SU-DHL-6 (cell line): Measurements from ENCODE around the gene KLHL20.
"Not testable (repeated sequence)": the region's sequence is repeated elsewhere in the genome, so short reads cannot be mapped to it uniquely, and the experiment has no call there.

Experiments used
- H2AFZ ChIP-seq: fragments of 200-600 bp; sonication (generic); 2 replicates; pipeline ENCODE4 v1.6.1; 2014; ENCODE audit warnings: low read depth, mild to moderate bottlenecking, moderate library complexity, mixed read lengths, antibody characterized with exemption, low read length; ENCODE audit not compliant: severe bottlenecking
- H3F3A ChIP-seq: fragments of 200-600 bp; shearing (Covaris generic); 2 replicates; pipeline ENCODE4 v1.6.0; 2016; ENCODE audit warnings: antibody characterized with exemption, mild to moderate bottlenecking; ENCODE audit not compliant: insufficient read depth
- H3K27ac ChIP-seq: fragments of 200-600 bp; sonication (generic); 2 replicates; pipeline ENCODE4 v1.5.1; 2016; ENCODE audit warnings: low read depth, mild to moderate bottlenecking, low read length, moderate library complexity, mixed read lengths
- H3K27me3 ChIP-seq: fragments of 200-600 bp; sonication (generic), shearing (Covaris generic); 2 replicates; pipeline ENCODE4 v1.6.0; 2014; ENCODE audit warnings: mild to moderate bottlenecking, low read length
- H3K36me3 ChIP-seq: fragments of 200-600 bp; sonication (generic); 2 replicates; pipeline ENCODE4 v1.6.1; 2014; ENCODE audit warnings: mild to moderate bottlenecking, low read length, mixed read lengths
- H3K4me2 ChIP-seq: fragments of 300-600, 200-600 bp; shearing (Covaris generic), sonication (generic); 2 replicates; pipeline ENCODE4 v1.6.0; 2014; ENCODE audit warnings: low read length, low read depth, mild to moderate bottlenecking; ENCODE audit not compliant: poor library complexity, severe bottlenecking
- H3K4me3 ChIP-seq: fragments of 200-600 bp; sonication (generic); 2 replicates; pipeline ENCODE4 v1.5.1; 2014; ENCODE audit warnings: antibody characterized with exemption, low read length, mild to moderate bottlenecking, mixed read lengths; ENCODE audit not compliant: insufficient read depth, poor library complexity, severe bottlenecking
- H3K79me2 ChIP-seq: fragments of 200-600 bp; sonication (generic); 2 replicates; pipeline ENCODE4 v1.6.1; 2014; ENCODE audit warnings: mild to moderate bottlenecking, low read length, moderate library complexity; ENCODE audit not compliant: insufficient read depth
- H3K9ac ChIP-seq: fragments of 200-600 bp; sonication (generic); 2 replicates; pipeline ENCODE4 v1.7.0; 2014; ENCODE audit warnings: mild to moderate bottlenecking, low read length
- H3K9me2 ChIP-seq: fragments of 200-600 bp; sonication (generic); replicated peaks from 2 replicates; pipeline ENCODE4 v1.6.1; 2014; ENCODE audit warnings: low read length; ENCODE audit not compliant: insufficient read depth
- H3K9me3 ChIP-seq: fragments of 200-600 bp; sonication (generic); 2 replicates; pipeline ENCODE4 v1.6.1; 2014; ENCODE audit warnings: low read length, mixed read lengths; ENCODE audit not compliant: insufficient read depth
- H4K20me1 ChIP-seq: fragments of 200-600 bp; sonication (generic); 2 replicates; pipeline ENCODE4 v1.6.1; 2014; ENCODE audit warnings: low read depth, mild to moderate bottlenecking, antibody characterized with exemption, low read length, moderate library complexity, mixed read lengths
- CTCF ChIP-seq: fragments of 200-600 bp; sonication (generic); IDR thresholded peaks from one replicate; pipeline ENCODE4 v1.5.1; 2017; ENCODE audit warnings: antibody characterized with exemption, mild to moderate bottlenecking, low read length, moderate library complexity; ENCODE audit not compliant: insufficient read depth, poor library complexity, severe bottlenecking
- EZH2phosphoT487 ChIP-seq: fragments of 200-600 bp; sonication (generic), shearing (Covaris generic); conservative IDR thresholded peaks from 2 replicates; pipeline ENCODE4 v1.6.1; 2018; ENCODE audit warnings: mild to moderate bottlenecking, antibody characterized with exemption, low read length, moderate library complexity, mixed read lengths

Gene KLHL20

DNA sequence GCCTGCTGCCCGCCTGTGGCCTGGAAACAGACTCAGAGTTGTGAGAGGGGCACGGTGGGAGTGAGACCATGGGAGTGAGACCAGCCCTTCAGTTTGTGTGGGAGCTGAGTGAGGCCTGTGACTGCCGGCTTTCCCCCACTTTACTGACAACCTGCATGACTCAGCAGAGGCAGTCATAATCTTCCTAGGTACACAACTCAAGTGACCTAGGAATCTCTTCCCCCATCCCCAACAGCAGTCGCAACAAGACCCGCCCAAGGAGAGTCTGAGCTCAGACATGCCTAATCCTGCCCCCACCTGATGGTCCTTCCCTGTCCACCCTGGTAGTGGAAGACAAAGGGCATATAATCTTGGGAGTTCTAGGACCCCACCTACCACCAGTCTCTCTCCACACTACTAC, 44.2 kb downstream of the KLHL20 start:
- 0 out of 2 replicates have a peak, but pooled peaks cover 3% of the 10 kb centered on the region for H3K9me3 ChIP-seq
- H3K4me3 ChIP-seq = no peak overlapping the region
- H4K20me1 ChIP-seq = no peaks in the 10 kb centered on the region
- no peaks in the 10 kb centered on the region for H3K9me2 ChIP-seq
- no peak overlapping the region for H3K4me2 ChIP-seq
- H3K27ac ChIP-seq = no peak overlapping the region
- no peaks in the 10 kb centered on the region for H3F3A ChIP-seq
- peaks cover 23% of the 10 kb centered on the region for H3K36me3 ChIP-seq
- TF ChIP-seq EZH2phosphoT487 (no peak), CTCF (no peak)
- H2AFZ ChIP-seq = no peak overlapping the region
- no peak overlapping the region for H3K9ac ChIP-seq
- no peaks in the 10 kb centered on the region for H3K79me2 ChIP-seq
- H3K27me3 ChIP-seq = no peaks in the 10 kb centered on the region

GRCh38 chr1:173764331-173764730, 49.5 kb downstream of the KLHL20 start:
- H3K36me3 ChIP-seq = peaks cover 11% of the 10 kb centered on the region
- not testable (repeated sequence) for H3K79me2 ChIP-seq, H3K4me3 ChIP-seq

GRCh38 chr1:173768206-173768605, 53.4 kb downstream of the KLHL20 start:
- Histone ChIP-seq H3K79me2 (no peaks in the 10 kb centered on the region), H3K27ac (no peak overlapping the region), H3K9me3 (0 out of 2 replicates have a peak, but pooled peaks cover 3% of the 10 kb centered on the region), H3K4me3 (no peak overlapping the region), H3K9me2 (no peaks in the 10 kb centered on the region), H2AFZ (no peak overlapping the region), H3K4me2 (no peak overlapping the region), H4K20me1 (no peaks in the 10 kb centered on the region), H3K36me3 (peaks cover 11% of the 10 kb centered on the region; the same call in 1 of the 2 replicates), H3K9ac (no peak overlapping the region), H3K27me3 (no peaks in the 10 kb centered on the region), H3F3A (0 out of 2 replicates have a peak, but pooled peaks cover 5% of the 10 kb centered on the region)
- TF ChIP-seq CTCF (no peak), EZH2phosphoT487 (no peak)

More at GRCh38 chr1:173764331-173764730, 49.5 kb downstream of the KLHL20 start:
- not testable (repeated sequence) for H3K27me3 ChIP-seq, H3F3A ChIP-seq, H3K27ac ChIP-seq, H3K9me3 ChIP-seq, H3K9me2 ChIP-seq, H4K20me1 ChIP-seq, H3K4me2 ChIP-seq, H3K9ac ChIP-seq, H2AFZ ChIP-seq

GRCh38 chr1:173768827-173769226, 54.0 kb downstream of the KLHL20 start:
- H3K27me3 ChIP-seq = no peaks in the 10 kb centered on the region
- H3K4me3 ChIP-seq = no peak overlapping the region
- H3K9ac ChIP-seq = no peak overlapping the region
- H4K20me1 ChIP-seq = no peaks in the 10 kb centered on the region
- 0 out of 2 replicates have a peak, but pooled peaks cover 2% of the 10 kb centered on the region for H3K9me3 ChIP-seq
- TF ChIP-seq CTCF = no peak
- TF ChIP-seq EZH2phosphoT487 = no peak
- H3K27ac ChIP-seq = no peak overlapping the region
- no peak overlapping the region for H3K4me2 ChIP-seq
- peaks cover 11% of the 10 kb centered on the region; the same call in 1 of the 2 replicates for H3K36me3 ChIP-seq
- no peaks in the 10 kb centered on the region for H3K9me2 ChIP-seq
- no peak overlapping the region for H2AFZ ChIP-seq
- H3K79me2 ChIP-seq = no peaks in the 10 kb centered on the region
- H3F3A ChIP-seq = 0 out of 2 replicates have a peak, but pooled peaks cover 5% of the 10 kb centered on the region

- not testable (repeated sequence) for H3F3A ChIP-seq, H3K9me3 ChIP-seq, H3K9me2 ChIP-seq, H3K4me3 ChIP-seq, H3K27ac ChIP-seq, H3K4me2 ChIP-seq, H3K79me2 ChIP-seq, H3K9ac ChIP-seq, H3K27me3 ChIP-seq, H2AFZ ChIP-seq, H4K20me1 ChIP-seq
- H3K36me3 ChIP-seq = peaks cover 11% of the 10 kb centered on the region; the same call in 1 of the 2 replicates
Measured at GRCh38 chr1:173770330-173770729, 55.5 kb downstream of the KLHL20 start.
